GM12864 (cell line): Measurements from ENCODE around the gene ASB6.
A peak's percentile ranks its signal among the peaks of the same experiment; 100 is the strongest.

Experiments used
- DNase-seq: peaks from one replicate; pipeline ENCODE4 v3.0.0-alpha.2; 2011; ENCODE audit warnings: low read depth
- H3K4me3 ChIP-seq: 2 replicates; pipeline ENCODE4 v1.5.1; 2011; ENCODE audit warnings: mild to moderate bottlenecking, low read depth, low read length, control low read depth
- TF ChIP-seq, protein P1 (sequence below): IDR thresholded peaks from 2 replicates; pipeline ENCODE4 v1.5.1; 2011; ENCODE audit warnings: low read depth, mild to moderate bottlenecking, moderate library complexity, low read length, control low read depth, inconsistent platforms; ENCODE audit errors: missing control alignments

Gene ASB6

GRCh38 chr9:129644365-129644764 is 2.4 kb upstream of the ASB6 start:
- H3K4me3 ChIP-seq: no peak overlapping the region
- TF ChIP-seq, protein P1, sequence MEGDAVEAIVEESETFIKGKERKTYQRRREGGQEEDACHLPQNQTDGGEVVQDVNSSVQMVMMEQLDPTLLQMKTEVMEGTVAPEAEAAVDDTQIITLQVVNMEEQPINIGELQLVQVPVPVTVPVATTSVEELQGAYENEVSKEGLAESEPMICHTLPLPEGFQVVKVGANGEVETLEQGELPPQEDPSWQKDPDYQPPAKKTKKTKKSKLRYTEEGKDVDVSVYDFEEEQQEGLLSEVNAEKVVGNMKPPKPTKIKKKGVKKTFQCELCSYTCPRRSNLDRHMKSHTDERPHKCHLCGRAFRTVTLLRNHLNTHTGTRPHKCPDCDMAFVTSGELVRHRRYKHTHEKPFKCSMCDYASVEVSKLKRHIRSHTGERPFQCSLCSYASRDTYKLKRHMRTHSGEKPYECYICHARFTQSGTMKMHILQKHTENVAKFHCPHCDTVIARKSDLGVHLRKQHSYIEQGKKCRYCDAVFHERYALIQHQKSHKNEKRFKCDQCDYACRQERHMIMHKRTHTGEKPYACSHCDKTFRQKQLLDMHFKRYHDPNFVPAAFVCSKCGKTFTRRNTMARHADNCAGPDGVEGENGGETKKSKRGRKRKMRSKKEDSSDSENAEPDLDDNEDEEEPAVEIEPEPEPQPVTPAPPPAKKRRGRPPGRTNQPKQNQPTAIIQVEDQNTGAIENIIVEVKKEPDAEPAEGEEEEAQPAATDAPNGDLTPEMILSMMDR: no peak

GRCh38 chr9:129643706-129644105 is 1.8 kb upstream of the ASB6 start:
- H3K4me3 ChIP-seq: no peak overlapping the region
- no peak for DNase-seq
- TF ChIP-seq, protein P1: no peak

More at GRCh38 chr9:129644365-129644764, 2.4 kb upstream of the ASB6 start:
- DNase-seq: no peak

- H3K4me3 ChIP-seq: peak overlapping the region; percentile 99
- no peak for DNase-seq
- TF ChIP-seq, protein P1: no peak
Measured at GRCh38 chr9:129640871-129641749, 841 bp downstream of the ASB6 start.

DNA sequence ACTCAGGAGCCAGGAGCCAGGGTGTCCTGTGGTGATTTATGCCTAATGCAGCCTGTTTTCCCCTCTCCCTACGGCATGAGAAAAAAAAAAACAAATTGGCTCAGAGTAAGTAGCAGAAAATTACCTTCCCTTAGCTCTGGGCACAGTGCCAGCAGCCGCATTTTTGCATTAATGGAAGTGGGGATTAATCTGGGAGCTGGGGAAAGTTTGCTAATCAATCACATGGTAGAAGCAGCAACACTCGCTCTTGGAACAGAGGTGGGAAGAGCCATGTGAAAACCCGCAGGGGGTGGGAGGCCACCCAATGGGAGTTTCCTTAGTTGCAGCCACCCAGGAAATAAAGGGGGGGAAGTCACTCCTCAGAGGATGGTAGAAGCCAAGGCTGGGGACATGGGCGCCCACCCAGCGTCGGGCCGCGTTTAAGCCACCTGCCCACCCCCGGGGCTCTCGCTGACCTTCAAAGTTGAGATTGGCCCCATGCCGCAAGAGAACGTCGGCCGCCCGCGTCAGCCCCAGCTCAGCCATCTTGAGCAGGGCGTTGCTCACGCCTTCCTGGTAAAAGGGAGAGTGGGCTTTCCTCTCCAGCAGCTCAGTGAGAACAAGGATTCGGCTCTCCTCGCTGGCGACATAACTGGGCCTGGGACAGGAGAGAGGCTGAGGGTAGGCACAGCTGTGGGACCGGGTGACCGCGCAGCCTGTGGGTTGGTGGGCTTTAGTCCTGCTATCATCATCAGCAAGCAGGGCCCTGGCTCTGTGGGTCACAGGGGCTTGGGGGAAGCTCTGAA is 1.7 kb downstream of the ASB6 start:
- H3K4me3 ChIP-seq: no peak overlapping the region; the same call in none of the 2 replicates
- no peak for DNase-seq
- TF ChIP-seq, protein P1: no peak

DNA sequence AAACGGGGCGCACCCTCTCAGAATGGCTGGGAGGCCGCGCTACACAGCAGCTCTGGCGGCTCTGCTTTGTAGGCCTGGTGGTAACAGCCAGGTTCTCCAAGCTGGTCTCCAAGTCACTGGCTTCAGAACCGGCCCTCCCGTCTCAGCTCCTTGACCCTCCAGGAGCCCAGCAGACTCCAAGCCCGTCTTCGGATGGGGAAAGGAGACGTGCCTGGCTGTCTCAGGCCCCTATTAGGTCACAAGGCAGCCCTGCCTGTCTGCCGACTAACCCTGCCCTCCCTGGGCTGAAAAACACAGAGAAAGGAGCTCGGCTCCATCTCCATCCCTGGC is 2.2 kb downstream of the ASB6 start:
- no peak for DNase-seq
- TF ChIP-seq, protein P1: no peak
- no peak overlapping the region for H3K4me3 ChIP-seq

- DNase-seq: no peak
- no peak overlapping the region for H3K4me3 ChIP-seq
- TF ChIP-seq, protein P1: no peak
Measured at GRCh38 chr9:129639034-129639630, 2.8 kb downstream of the ASB6 start.
